ENCODE results near the gene SLC44A4.
"Not testable (repeated sequence)": the region's sequence is repeated elsewhere in the genome, so short reads cannot be mapped to it uniquely, and the experiment has no call there.

Gene SLC44A4

DNA sequence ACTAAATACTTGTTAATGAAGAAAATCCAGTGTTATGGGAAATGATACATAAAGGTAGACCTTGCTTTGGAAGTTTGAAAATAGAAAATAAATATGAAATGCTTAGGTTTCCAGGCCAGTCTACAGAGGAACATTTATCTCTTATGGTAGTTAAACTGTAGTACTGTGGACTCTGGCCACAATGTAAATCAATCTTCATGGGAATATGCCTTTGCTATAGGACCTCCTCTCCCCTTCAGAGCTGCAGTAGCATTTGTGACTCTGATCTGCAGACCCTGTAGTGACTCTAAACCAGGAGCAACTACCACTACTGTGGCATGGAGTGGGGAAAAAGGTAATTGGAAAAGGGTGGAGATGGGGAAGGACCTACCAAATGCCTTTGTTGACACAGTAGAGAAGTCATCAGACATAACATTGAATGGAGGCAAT is 58.9 kb downstream of the SLC44A4 start:
- Histone ChIP-seq H3K36me3 (ENCODE audit: control insufficient read depth in 2 of 2, insufficient read depth in 2 of 2, low read length in 2 of 2) (no peaks in the 10 kb centered on the region), H3K27ac (ENCODE audit: low read depth in 2 of 2, low read length in 2 of 2) (peak overlapping the region; percentile 73 to 77), H3K27me3 (ENCODE audit: control insufficient read depth in 2 of 2, insufficient read depth in 2 of 2, low read length in 2 of 2) (no peaks in the 10 kb centered on the region), H3K4me3 (ENCODE audit: low read length in 2 of 2) (no peak overlapping the region), H3K4me1 (ENCODE audit: control insufficient read depth in 2 of 2, insufficient read depth in 2 of 2, low read length in 2 of 2) (peaks cover 31 to 47% of the 10 kb centered on the region in 2 donors), H3K9ac (ENCODE audit: low read depth in 1 of 2, low read length in 2 of 2) (peak overlapping the region in 1 of 2 donors; percentile 1), H3K9me3 (ENCODE audit: control insufficient read depth in 2 of 2, low read length in 2 of 2) (no peaks in the 10 kb centered on the region)

DNA sequence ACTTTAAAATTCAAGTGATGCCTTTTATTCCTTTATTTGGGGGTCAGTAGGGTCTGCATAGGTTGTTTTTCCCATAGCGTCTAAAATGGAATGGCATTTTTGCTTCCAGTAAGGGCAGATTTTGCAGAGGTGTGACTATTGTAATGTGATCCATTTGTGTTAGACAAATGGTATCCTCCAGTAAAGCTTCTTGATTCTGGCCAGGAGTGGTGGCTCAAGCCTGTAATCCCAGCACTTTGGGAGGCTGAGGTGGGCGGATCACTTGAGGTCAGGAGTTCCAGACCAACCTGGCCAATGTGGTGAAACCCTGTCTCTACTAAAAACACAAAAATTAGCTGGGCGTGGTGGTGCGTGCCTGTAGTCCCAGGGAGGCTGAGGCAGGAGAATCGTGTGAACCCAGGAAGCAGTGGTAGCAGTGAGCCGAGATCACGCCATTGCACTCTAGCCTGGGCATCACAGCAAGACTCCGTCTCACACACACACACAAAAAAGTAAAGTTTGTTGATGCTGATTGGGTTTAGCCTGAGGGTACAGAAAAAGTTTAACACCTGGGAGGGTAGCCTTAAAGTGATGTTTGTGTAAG is 60.8 kb downstream of the SLC44A4 start:
- Histone ChIP-seq H3K4me1 (ENCODE audit: control insufficient read depth in 2 of 2, insufficient read depth in 2 of 2, low read length in 2 of 2) (peaks cover 34 to 49% of the 10 kb centered on the region in 2 donors), H3K9ac (ENCODE audit: low read depth in 1 of 2, low read length in 2 of 2) (peak overlapping the region; percentile 44 to 69), H3K4me3 (ENCODE audit: low read length in 2 of 2) (peak overlapping the region; percentile 57 to 76), H3K27ac (ENCODE audit: low read depth in 2 of 2, low read length in 2 of 2) (peak overlapping the region in 1 of 2 donors; percentile 67)
- H3K27me3 ChIP-seq (ENCODE audit: control insufficient read depth in 2 of 2, insufficient read depth in 2 of 2, low read length in 2 of 2); H3K9me3 ChIP-seq (ENCODE audit: control insufficient read depth in 2 of 2, low read length in 2 of 2); H3K36me3 ChIP-seq (ENCODE audit: control insufficient read depth in 2 of 2, insufficient read depth in 2 of 2, low read length in 2 of 2): not testable (repeated sequence)

DNA sequence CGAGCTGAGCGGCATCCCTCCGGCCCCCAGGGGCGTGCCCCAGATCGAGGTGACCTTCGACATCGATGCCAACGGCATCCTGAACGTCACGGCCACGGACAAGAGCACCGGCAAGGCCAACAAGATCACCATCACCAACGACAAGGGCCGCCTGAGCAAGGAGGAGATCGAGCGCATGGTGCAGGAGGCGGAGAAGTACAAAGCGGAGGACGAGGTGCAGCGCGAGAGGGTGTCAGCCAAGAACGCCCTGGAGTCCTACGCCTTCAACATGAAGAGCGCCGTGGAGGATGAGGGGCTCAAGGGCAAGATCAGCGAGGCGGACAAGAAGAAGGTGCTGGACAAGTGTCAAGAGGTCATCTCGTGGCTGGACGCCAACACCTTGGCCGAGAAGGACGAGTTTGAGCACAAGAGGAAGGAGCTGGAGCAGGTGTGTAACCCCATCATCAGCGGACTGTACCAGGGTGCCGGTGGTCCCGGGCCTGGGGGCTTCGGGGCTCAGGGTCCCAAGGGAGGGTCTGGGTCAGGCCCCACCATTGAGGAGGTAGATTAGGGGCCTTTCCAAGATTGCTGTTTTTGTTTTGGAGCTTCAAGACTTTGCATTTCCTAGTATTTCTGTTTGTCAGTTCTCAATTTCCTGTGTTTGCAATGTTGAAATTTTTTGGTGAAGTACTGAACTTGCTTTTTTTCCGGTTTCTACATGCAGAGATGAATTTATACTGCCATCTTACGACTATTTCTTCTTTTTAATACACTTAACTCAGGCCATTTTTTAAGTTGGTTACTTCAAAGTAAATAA is 61.5 kb downstream of the SLC44A4 start:
- not testable (repeated sequence) for H3K27me3 ChIP-seq (ENCODE audit: control insufficient read depth in 2 of 2, insufficient read depth in 2 of 2, low read length in 2 of 2); H3K9me3 ChIP-seq (ENCODE audit: control insufficient read depth in 2 of 2, low read length in 2 of 2); H3K36me3 ChIP-seq (ENCODE audit: control insufficient read depth in 2 of 2, insufficient read depth in 2 of 2, low read length in 2 of 2)
- H3K4me1 ChIP-seq (ENCODE audit: control insufficient read depth in 2 of 2, insufficient read depth in 2 of 2, low read length in 2 of 2), result peaks cover 28 to 42% of the 10 kb centered on the region in 2 donors
- H3K9ac ChIP-seq (ENCODE audit: low read depth in 1 of 2, low read length in 2 of 2), result peak overlapping the region; percentile 38 to 69
- peak overlapping the region; percentile 57 to 76 for H3K4me3 ChIP-seq (ENCODE audit: low read length in 2 of 2)
- H3K27ac ChIP-seq (ENCODE audit: low read depth in 2 of 2, low read length in 2 of 2), result peak overlapping the region; percentile 39 to 67

DNA sequence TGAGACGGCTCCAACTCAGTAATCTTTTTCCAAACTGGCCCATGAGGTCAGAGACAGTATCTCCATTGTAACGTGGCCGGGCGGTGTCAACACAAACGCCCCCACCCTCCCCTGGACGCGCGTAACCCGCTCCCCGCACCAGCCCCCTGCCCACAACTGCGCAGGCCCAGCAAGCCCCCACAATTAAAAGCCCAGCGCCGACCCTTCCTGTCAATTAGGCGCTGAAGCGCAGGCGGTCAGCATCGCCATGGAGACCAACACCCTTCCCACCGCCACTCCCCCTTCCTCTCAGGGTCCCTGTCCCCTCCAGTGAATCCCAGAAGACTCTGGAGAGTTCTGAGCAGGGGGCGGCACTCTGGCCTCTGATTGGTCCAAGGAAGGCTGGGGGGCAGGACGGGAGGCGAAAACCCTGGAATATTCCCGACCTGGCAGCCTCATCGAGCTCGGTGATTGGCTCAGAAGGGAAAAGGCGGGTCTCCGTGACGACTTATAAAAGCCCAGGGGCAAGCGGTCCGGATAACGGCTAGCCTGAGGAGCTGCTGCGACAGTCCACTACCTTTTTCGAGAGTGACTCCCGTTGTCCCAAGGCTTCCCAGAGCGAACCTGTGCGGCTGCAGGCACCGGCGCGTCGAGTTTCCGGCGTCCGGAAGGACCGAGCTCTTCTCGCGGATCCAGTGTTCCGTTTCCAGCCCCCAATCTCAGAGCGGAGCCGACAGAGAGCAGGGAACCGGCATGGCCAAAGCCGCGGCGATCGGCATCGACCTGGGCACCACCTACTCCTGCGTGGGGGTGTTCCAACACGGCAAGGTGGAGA is 63.6 kb downstream of the SLC44A4 start, which contains the start of the genes HSPA1A and HSPA1L:
HSPA1A (plus strand) TSS at position 519 of the 814 bp plus-strand sequence; CDS start at position 733, 214 bp downstream.
HSPA1L (minus strand) TSS at position 259 of the 814 bp plus-strand sequence. CDS start 3,311 bp downstream, outside the sequence.
- Histone ChIP-seq H3K4me3 (ENCODE audit: low read length in 2 of 2) (peak within 1 kb of the TSS; percentile 76 to 84), H3K9ac (ENCODE audit: low read depth in 1 of 2, low read length in 2 of 2) (peak within 1 kb of the TSS; percentile 80 to 83), H3K27ac (ENCODE audit: low read depth in 2 of 2, low read length in 2 of 2) (peak within 1 kb of the TSS; percentile 97 to 99), H3K4me1 (ENCODE audit: control insufficient read depth in 2 of 2, insufficient read depth in 2 of 2, low read length in 2 of 2) (peaks cover 19 to 29% of the 10 kb centered on the region in 2 donors), H3K27me3 (ENCODE audit: control insufficient read depth in 2 of 2, insufficient read depth in 2 of 2, low read length in 2 of 2) (no peaks in the 10 kb centered on the region), H3K36me3 (ENCODE audit: control insufficient read depth in 2 of 2, insufficient read depth in 2 of 2, low read length in 2 of 2) (peaks cover 0 to 2% of the 10 kb centered on the region in 2 donors), H3K9me3 (ENCODE audit: control insufficient read depth in 2 of 2, low read length in 2 of 2) (no peaks in the 10 kb centered on the region)

DNA sequence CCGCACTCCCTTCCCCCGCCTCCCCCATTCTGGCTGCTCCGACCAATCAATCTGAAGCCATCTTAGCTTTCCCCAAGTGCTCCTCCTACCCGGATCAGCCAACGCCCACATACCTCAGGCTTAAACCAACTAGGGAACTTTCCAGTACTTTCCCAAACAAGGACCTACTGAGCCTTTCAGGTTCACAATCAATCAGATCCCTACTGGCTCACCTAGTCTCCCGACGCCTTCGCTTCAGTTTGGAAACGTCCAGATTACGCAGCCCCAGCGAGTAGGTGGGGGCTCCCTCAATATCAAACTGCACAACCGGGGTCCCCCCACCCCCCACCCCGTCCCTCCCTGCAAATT is 64.1 kb downstream of the SLC44A4 start:
- H3K36me3 ChIP-seq (ENCODE audit: control insufficient read depth in 2 of 2, insufficient read depth in 2 of 2, low read length in 2 of 2), result peaks cover 0 to 2% of the 10 kb centered on the region in 2 donors
- no peaks in the 10 kb centered on the region for H3K9me3 ChIP-seq (ENCODE audit: control insufficient read depth in 2 of 2, low read length in 2 of 2)
- peaks cover 13 to 23% of the 10 kb centered on the region in 2 donors for H3K4me1 ChIP-seq (ENCODE audit: control insufficient read depth in 2 of 2, insufficient read depth in 2 of 2, low read length in 2 of 2)
- H3K27me3 ChIP-seq (ENCODE audit: control insufficient read depth in 2 of 2, insufficient read depth in 2 of 2, low read length in 2 of 2), result no peaks in the 10 kb centered on the region
- H3K9ac ChIP-seq (ENCODE audit: low read depth in 1 of 2, low read length in 2 of 2), result peak overlapping the region; percentile 80 to 83
- H3K4me3 ChIP-seq (ENCODE audit: low read length in 2 of 2), result peak overlapping the region; percentile 76 to 84
- peak overlapping the region; percentile 97 to 99 for H3K27ac ChIP-seq (ENCODE audit: low read depth in 2 of 2, low read length in 2 of 2)

DNA sequence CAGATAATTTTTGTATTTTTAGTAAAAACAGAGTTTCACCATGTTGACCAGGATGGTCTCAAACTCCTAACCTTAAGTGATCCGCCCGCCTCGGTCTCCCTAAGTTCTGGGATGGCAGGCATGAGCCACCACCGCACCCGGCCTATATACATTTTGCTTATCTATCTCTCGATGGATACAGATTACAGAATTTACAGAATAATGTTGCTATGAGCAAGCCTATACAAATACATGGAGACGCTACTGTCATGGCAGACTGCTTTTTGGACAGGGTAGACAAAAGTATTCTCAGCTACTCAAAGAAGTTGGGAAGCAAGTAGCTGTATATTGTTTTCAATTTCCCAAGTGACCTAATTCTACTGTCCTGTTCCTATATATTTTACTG is 65.3 kb downstream of the SLC44A4 start:
- Histone ChIP-seq H3K9ac (ENCODE audit: low read depth in 1 of 2, low read length in 2 of 2) (peak overlapping the region; percentile 63 to 78), H3K27ac (ENCODE audit: low read depth in 2 of 2, low read length in 2 of 2) (peak overlapping the region; percentile 94 to 97), H3K4me1 (ENCODE audit: control insufficient read depth in 2 of 2, insufficient read depth in 2 of 2, low read length in 2 of 2) (peaks cover 7 to 16% of the 10 kb centered on the region in 2 donors), H3K9me3 (ENCODE audit: control insufficient read depth in 2 of 2, low read length in 2 of 2) (no peaks in the 10 kb centered on the region), H3K27me3 (ENCODE audit: control insufficient read depth in 2 of 2, insufficient read depth in 2 of 2, low read length in 2 of 2) (no peaks in the 10 kb centered on the region), H3K36me3 (ENCODE audit: control insufficient read depth in 2 of 2, insufficient read depth in 2 of 2, low read length in 2 of 2) (peaks cover 0 to 2% of the 10 kb centered on the region in 2 donors), H3K4me3 (ENCODE audit: low read length in 2 of 2) (peak overlapping the region; percentile 58 to 76)
